ENCODE results near the gene BICRA. TPM values are rescaled to one million over a fixed set of nuclear protein-coding genes. Genes with fewer than 3 reads are reported as not detected.

BICRA gene
- total RNA-seq, 2 experiments from 2014 or later = 4.4 to 16.0 TPM

GRCh38 chr19:47628078-47628771, 19.3 kb downstream of the BICRA start:
- Histone ChIP-seq H3K36me3 (ENCODE audit: insufficient read depth, low read length) (peaks cover 16% of the 10 kb centered on the region), H3K9me2 (ENCODE audit: insufficient read depth, low read length) (no peaks in the 10 kb centered on the region), H3K27ac (ENCODE audit: low read depth, low read length, poor library complexity, severe bottlenecking) (no peak overlapping the region), H2AFZ (ENCODE audit: low read length) (no peak overlapping the region), H3K4me3 (ENCODE audit: low read depth, low read length, poor library complexity, severe bottlenecking) (no peak overlapping the region), H3K79me2 (ENCODE audit: insufficient read depth, low read depth, low read length) (peaks cover 29% of the 10 kb centered on the region; the same call in 1 of the 2 replicates), H3K4me2 (ENCODE audit: low read length) (no peak overlapping the region), H4K20me1 (ENCODE audit: insufficient read depth, low read length) (0 out of 2 replicates have a peak, but pooled peaks cover 3% of the 10 kb centered on the region), H3K9me3 (ENCODE audit: low read length) (no peaks in the 10 kb centered on the region), H3K4me1 (ENCODE audit: insufficient read depth, low read length, poor library complexity, severe bottlenecking) (no peaks in the 10 kb centered on the region)
- BruUV-seq (replicated peaks) = no TSS peak
- no peak for TF ChIP-seq CTCF (conservative IDR thresholded peaks at IDR 0.05; ENCODE audit: low read length)
- no peak for TF ChIP-seq EZH2phosphoT487 (IDR thresholded peaks at IDR 0.05; ENCODE audit: borderline replicate concordance, low read depth, low read length)
- intact Hi-C loops (cut with micrococcal nuclease; ENCODE audit: unreplicated experiment) = no loop called here
- DNase-seq (ENCODE audit: low spot score) = no peak
- ChIA-PET CTCF (ENCODE audit: unreplicated experiment) (no interaction called here), POLR2A (no interaction called here)

- CTCF ChIA-PET (ENCODE audit: unreplicated experiment) = no interaction called here
- H3K79me2 ChIP-seq (ENCODE audit: insufficient read depth, low read depth, low read length) = peaks cover 23% of the 10 kb centered on the region; the same call in 1 of the 2 replicates
Measured at GRCh38 chr19:47630594-47630993, 21.7 kb downstream of the BICRA start.

More at GRCh38 chr19:47630594-47630993, 21.7 kb downstream of the BICRA start:
- no peaks in the 10 kb centered on the region for H3K9me2 ChIP-seq (ENCODE audit: insufficient read depth, low read length)
- H3K4me2 ChIP-seq (ENCODE audit: low read length) = no peak overlapping the region
- no peaks in the 10 kb centered on the region for H3K4me1 ChIP-seq (ENCODE audit: insufficient read depth, low read length, poor library complexity, severe bottlenecking)
- no peak for TF ChIP-seq EZH2phosphoT487 (IDR thresholded peaks at IDR 0.05; ENCODE audit: borderline replicate concordance, low read depth, low read length)
- no peak for TF ChIP-seq CTCF (conservative IDR thresholded peaks at IDR 0.05; ENCODE audit: low read length)
- no peak overlapping the region for H3K4me3 ChIP-seq (ENCODE audit: low read depth, low read length, poor library complexity, severe bottlenecking)
- no peak for DNase-seq (ENCODE audit: low spot score)
- intact Hi-C loops (cut with micrococcal nuclease; ENCODE audit: unreplicated experiment) = no loop called here
- peaks cover 16% of the 10 kb centered on the region for H3K36me3 ChIP-seq (ENCODE audit: insufficient read depth, low read length)
- no peaks in the 10 kb centered on the region for H3K9me3 ChIP-seq (ENCODE audit: low read length)
- H2AFZ ChIP-seq (ENCODE audit: low read length) = no peak overlapping the region
- H3K27ac ChIP-seq (ENCODE audit: low read depth, low read length, poor library complexity, severe bottlenecking) = no peak overlapping the region
- H4K20me1 ChIP-seq (ENCODE audit: insufficient read depth, low read length) = 0 out of 2 replicates have a peak, but pooled peaks cover 3% of the 10 kb centered on the region
- POLR2A ChIA-PET = no interaction called here
- BruUV-seq (replicated peaks) = no TSS peak
